Endothelial cell of hepatic sinusoid (primary cell): ENCODE data around the gene SRCAP.

Experiments
- in situ Hi-C: cut with HindIII; loops from 2 replicates; pipeline ENCODE4 v1.10.0; 2017; ENCODE audit warnings: low sequenced_read_pairs

The SRCAP gene

DNA sequence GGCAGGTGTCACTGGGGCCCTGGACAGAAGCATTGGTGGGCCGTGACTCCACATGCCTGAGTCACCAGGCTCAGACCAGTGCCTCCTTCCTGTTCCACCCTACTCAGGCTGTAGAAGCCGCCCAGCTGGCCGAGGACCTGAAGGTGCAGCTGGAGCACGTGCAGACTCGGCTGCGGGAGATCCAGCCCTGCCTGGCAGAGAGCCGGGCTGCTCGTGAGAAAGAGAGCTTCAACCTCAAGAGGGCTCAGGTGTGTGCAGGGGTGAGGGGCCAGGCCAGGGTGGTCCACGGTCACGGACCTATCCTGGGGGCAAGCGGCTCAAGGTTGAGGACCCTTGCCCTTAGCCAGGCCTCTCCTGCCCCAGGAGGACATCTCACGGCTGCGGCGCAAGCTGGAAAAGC is 72.8 kb downstream of the SRCAP start:
- in situ Hi-C loops: loop anchor here (5.0 kb wide), 1 partner anchor 106 kb away; no protein-coding TSS in a partner anchor

DNA sequence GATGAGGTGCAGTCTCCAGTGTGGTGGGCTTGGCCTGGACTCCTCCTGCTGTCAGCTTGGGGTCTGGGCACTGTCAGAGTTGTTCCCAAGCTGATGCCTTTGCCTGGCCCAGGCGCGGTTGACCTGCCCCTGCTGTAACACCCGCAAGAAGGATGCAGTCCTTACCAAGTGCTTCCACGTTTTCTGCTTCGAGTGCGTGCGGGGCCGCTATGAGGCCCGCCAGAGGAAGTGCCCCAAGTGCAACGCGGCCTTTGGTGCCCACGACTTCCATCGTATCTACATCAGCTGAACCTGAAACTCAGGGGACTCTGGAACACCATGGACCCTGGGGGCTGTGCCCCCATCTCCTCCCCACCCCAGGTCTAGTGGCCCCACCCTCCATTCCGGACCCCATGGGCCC is 74.9 kb downstream of the SRCAP start:
- in situ Hi-C loops: loop anchor here (5.0 kb wide), 1 partner anchor 103 kb away; no protein-coding TSS in a partner anchor

DNA sequence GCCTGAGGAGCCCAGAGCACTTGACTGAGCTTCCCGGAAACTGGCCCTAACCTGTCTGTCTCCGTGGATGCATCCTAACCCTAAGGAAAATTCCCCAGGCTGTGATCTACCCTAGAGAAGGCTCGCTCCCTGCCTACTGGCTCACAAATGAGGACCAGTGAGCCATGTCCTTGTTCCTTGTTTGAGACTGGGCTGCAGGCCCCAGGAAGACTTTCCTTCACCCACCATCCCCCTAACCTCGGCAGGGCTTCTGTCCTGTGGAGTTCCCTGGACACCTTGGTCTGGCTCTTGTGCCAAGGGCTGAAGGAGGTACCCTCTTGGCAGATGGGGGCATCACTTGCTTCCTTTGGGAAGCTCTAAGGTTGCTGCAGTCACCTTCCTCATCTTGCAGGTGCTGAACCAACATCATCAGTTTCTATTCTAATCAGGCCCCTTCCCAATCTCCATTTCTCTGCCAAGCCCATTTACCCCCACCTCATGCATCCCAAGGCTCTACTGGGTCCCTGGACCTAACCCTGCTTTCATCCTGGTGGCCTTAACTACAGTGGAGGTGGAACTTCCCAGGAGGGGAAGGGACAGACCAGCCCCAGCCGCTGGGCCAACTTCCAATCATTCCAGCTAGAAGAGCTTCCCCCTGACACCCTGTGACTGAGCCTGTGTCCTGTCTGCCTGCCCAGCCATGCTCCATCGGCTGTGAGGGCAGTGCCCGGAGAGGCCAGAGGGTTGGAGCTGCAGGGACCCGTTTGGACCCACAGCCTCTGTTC is 75.6 kb downstream of the SRCAP start:
- in situ Hi-C loops: loop anchor here (5.0 kb wide), 1 partner anchor 103 kb away; no protein-coding TSS in a partner anchor

DNA sequence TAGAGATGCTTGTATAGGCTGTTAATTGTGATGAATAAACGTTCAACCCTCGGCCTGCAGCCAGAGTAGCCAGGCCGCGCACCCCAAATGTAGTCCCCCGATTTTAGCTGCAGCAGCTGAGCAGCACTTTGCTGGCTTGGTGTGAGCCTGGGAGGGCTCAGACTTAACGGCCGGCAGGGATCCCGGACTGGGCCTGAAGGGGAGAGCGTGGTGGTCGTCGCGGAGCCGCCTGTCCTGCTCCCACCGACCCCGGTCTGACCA is 76.1 kb downstream of the SRCAP start:
- in situ Hi-C loops: no loop called here

DNA sequence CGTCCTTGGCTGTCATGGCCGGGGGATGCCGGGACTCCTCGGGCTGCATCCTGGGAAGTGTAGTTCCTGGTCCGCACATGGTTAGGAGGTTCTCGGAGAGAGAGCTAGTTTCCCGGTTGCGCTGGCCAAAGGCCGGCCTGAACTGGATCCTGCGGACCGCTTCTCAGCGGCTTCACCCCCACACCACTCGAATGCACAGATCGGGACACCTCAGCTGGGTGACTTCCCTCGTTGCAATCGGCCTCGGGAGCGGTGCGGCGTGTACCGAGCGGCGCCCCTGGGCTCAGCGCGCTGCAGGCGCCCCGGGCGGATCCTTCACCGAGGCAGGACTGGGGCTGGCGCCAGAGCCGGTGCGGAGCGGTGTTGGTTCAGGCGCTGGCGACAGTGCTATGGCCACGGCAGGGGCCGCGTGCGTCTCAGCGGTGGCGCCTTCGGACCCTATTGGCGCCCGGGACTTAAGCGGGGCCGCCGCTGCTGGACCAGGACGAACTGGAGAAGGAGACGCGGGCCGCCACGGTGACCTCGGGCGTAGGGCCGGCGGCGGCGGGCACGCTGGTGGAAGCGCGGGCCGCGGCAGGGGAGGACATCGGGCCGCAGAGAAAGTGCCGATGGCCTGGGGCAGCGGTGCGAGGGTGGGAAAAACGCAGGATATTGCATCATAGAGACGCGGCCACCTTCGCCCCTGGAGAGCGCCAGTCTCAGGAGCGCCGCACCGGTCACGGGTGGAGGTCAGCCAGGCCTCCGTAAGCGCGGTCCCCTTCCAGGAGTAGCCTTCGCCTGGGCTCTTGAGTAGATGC is 76.6 kb downstream of the SRCAP start:
- in situ Hi-C loops: no loop called here

DNA sequence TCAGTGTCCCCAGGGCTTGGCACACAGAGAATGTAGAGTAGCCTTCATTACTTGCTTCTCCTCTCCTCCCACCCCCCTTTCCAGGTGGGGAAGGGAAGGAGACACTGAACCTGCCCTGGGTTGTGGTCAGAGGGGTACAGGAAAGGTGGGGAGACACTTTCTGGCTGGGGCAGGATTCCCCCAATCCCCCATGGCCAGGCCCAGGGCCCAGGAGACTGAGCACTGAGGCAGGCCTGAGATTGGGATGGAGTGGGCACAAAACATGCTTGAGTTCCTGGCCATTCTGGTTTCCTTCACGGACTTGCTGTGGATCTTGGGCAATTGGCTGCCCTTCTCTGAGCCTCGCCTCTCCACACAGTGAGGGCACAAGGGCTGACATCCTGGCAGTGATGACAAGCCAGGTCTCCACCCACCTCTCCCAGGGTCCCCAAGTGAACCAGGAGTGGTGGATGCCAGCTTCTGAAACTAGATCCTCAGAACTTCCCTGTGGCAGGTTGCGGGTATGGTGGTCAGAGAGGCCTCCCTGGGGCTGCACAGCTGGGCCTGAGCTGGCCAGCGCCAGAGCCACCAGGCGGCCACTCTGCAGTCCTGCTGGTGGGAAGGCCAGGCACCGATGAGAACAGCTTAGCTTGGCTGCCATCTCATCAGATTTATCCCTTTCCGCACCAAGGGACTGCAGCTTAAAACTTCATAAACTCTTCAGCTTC is 78.8 kb downstream of the SRCAP start:
- in situ Hi-C loops: no loop called here

DNA sequence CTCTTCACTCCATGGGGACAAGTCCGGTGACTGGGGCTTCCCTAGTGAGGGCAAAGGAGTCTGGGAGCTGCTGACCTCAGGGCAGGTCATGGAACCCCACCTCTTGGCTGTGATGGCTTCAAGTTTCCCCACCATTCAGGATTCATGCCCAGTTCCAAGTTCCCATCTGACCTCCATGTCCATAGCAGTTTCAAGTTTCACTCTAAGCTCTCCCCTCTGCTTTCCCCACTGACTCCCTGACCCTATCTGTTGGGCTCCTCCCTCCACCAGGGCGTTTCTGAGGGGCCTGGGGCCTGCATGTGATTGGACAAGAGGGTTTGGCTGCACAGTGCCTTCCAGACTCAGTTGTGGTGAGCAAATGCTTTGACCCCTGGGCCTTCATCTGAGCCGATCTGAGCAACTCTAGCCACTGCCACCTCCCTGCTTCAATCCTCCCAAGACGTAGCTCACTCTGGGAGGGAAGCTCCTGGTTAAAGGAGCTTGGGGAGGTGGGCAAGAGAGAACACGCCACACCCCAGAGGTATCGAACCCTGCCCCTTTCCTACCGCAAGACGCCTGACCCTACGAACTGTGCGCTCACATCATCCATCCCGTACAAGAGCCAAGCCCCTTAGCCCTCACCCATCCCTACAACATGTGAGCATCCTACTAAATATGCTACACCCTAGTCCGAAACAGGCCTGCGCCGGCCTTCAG is 79.7 kb downstream of the SRCAP start:
- in situ Hi-C loops: no loop called here

DNA sequence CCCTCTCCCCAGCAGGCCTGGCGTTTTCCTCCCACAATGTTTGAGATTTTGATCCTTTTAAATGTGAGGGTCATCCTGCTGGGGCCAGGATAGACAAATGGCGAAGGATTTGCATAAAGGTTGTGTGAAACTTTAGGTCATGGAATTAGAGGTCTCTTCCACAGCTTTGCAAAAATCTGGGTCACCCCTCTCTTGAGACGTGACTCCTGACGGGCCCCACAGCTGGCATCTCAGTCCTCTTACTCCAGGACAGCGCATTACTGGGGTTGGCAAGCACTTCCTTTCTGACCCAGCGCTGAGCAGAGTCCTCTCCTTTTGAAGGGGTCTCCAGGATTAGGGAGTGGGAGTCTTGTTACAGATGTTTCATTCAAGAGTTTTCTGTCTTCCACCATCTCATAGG is 80.6 kb downstream of the SRCAP start:
- in situ Hi-C loops: no loop called here

DNA sequence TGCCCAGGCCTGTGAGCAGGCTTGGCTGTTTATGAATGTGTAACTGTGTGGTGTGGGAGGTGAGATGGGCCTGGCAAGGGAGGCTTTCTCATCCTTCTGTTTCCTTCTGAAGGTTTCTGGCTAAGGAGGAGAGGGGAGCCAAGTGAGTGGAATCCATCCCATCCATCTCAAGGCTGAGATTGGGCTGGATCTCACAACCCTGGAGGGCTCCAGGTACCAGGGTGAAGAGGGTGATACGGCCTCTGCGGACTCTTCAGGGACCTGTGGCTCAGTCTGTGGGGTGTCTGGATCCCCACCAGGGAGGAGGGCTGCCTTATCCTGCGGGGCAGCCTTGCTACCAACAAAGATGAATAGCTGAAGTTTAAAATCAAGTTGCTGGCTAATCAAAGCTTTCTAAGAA is 81.0 kb downstream of the SRCAP start:
- in situ Hi-C loops: loop anchor here (5.0 kb wide), 2 partner anchors 68 to 167 kb away; partner anchors contain the start of gene ORAI3

DNA sequence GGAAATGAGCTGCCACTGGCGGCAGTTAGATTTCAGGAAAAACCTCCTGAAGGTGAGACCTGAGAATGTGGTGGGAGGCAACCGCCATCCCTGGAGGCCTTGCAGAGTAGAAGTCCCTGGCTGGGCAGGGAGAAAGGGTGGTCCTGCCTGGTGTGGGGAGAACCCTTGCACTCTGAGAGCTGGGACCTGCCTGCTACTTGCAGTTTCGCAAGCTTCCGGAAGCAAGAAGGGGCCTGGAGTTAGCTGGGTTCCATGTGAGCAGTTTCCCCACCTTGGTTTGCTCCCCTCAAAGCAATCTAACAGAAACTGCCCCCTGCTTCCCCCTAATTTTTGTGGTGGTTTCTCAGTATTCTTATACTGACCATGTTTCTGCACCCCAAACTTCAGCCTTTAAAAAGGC is 81.6 kb downstream of the SRCAP start:
- in situ Hi-C loops: loop anchor here (5.0 kb wide), 2 partner anchors 68 to 167 kb away; partner anchors contain the start of gene ORAI3

DNA sequence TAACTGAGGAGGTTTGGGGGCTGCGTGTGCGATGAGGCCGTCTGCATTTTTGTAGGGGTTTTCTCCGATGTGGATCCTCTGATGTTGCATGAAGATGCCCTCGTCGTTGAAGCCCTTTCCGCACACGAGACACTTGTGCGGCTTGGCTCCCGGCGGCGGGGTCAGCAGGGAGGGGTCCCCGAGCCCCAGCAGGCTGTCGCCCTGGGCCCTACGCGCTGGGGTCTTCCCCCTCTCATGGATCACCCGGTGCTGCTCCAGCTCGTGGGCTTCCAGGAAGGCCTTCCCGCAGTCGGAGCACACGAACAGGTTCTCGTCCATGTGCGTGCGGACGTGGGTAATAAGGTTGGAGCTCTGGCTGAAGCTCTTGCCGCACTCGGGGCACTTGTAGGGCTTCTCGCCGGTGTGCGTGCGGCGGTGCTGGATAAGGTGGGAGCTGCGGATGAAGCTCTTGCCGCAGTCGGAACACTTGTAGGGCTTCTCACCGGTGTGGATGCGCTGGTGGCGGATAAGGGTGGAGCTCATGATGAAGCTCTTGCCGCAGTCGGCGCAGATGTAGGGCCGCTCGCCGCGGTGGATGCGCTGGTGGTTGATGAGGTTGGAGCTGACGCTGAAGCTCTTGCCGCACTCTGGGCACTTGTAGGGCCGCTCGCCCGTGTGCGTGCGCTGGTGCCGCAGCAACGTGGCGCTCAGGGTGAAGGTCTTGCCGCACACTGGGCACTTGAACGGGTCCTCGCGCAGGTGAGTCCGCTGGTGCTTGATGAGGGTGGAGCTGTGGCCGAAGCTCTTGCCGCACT is 83.7 kb downstream of the SRCAP start:
- in situ Hi-C loops: loop anchor here (5.0 kb wide), 2 partner anchors 70 to 165 kb away; partner anchors contain the start of gene ORAI3

DNA sequence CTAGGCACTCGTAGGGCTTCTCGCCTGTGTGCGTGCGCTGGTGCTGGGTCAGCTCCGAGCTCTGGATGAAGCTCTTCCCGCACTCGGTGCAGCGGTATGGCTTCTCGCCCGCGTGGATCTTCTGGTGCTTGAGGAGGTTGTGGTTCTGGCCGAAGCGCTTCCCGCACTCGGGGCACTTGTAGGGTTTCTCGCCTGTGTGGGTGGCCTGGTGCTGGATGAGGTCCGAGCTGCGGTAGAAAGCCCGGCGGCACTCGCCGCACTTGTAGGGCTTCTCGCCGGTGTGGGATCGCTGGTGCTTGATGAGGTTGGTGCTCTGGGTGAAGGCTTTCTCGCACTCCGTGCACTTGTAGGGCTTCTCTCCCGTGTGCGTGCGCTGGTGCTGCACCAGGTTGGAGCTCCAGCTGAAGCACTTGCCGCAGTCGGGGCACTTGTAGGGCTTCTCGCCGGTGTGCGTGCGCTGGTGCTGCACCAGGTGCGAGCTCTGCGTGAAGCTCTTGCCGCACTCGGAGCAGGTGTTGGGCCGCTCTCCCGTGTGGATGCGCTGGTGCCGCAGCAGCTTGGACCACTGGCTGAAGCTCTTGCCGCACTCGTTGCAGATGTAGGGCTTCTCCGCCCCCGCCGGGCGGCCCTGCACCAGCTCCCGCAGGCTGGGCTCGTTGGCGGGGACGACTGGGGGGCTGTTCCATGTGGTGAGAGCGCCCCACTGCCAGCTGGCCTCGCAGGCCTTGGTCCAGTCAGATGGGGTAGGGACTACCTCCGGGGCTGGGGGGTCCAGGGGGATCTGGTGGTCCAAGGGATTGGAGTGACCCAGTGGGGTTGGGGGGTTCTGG is 84.5 kb downstream of the SRCAP start:
- in situ Hi-C loops: loop anchor here (5.0 kb wide), 2 partner anchors 71 to 164 kb away; partner anchors contain the start of gene ORAI3

DNA sequence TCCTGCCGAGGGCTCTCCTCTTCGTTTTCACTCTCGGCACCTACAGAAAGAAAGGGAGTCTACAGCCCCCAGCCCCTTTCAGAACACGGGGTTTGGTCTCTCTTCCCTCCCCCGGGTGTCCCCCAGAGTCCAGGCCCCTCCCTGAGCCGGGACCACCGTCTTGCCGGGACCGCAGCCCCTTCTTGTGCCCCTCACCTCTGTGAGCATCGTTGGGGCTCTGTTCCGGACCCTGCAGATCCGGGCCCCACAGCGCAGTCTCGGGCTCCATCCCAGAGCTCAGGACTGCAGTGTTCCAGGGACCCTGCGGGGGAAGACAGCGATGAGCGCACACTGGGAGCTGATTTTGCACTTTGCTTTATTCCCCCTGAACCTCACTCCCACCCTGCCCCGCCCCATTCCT is 85.2 kb downstream of the SRCAP start:
- in situ Hi-C loops: loop anchor here (5.0 kb wide), 2 partner anchors 72 to 163 kb away; partner anchors contain the start of gene ORAI3

DNA sequence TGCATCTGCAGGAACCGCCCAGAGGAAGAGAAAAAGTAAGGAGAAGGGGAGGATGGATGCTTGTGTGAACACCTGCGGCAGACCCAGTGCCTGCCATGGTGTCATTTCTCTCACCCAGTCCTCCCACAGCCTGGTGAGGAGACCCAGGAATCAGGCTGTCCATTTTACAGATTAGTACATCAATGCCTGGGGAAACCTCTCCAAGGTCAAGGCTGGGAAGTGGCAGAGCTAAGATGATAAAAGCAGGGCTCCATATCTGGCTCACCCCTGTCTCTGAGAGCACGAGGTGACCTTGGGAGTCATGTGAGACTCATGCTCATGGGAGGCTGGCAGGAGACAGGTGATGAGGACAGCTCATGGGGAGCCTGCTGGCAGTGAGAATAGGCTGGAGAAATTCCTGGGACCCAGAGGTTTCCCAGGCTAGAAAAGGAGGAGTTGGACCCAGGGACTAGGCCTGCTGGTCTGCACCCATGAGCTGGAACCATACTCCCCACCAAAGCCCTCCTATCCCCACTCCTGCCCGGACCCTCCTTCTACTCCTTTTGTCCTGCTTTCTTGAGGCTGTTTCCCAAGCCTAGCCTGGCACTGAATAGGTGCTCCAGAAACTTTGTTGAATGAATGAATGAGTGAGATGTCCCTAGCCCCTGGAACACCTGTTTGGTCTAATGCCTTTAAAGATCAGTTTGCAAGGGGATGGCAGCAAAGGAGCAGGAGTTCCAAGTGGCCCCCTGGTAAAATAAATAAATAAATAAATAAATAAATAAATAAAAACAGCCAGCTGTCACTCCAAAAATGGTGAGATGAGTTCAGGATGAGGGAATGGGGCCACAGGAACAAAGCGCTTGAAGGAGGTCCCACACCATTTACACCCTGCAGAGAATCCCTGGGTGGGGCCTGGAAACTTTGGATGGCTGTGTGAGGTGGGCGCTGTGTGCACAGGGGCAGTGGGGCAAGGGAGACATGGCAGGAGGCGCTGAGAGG is 86.4 kb downstream of the SRCAP start:
- in situ Hi-C loops: no loop called here

DNA sequence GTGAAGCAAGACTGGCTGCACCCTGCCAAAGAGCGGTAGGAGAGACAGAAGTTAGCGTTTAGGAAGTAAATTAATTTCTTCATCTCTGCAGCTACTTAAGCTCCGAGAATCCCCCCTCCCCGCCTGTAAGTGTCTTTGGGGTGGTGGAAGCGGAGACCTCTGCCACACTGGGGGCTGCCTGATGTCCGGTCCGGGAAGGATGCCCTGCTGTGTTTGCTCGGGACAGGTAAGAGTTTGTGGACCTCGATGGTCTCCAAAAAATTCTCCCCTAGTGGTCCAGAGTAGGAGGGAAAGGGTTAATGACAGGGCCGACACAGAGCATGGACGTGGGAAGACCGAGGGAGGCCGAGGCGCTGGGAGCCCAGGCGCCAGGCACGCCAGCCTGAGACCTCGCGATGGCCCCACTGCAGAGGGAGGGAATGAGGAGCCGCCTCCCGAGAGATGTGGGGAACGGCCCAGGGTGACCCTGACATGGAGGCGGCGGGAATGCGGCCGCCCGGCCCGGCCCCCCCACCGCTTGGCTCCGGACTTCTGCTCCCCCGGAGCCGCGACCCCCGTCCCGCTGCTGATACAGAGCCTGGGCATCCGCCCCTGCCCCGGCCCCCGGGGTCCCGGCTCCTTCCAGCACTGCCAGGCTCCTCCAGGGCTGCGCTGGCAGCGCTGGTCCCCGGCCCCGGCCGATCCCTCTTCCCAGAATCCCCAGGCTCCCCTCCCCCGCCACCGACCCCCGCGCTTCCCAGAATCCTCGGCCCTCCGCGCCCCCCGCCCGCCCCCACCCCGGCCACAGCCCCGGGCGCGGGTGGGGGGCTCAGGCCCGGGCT is 87.4 kb downstream of the SRCAP start:
- in situ Hi-C loops: no loop called here

DNA sequence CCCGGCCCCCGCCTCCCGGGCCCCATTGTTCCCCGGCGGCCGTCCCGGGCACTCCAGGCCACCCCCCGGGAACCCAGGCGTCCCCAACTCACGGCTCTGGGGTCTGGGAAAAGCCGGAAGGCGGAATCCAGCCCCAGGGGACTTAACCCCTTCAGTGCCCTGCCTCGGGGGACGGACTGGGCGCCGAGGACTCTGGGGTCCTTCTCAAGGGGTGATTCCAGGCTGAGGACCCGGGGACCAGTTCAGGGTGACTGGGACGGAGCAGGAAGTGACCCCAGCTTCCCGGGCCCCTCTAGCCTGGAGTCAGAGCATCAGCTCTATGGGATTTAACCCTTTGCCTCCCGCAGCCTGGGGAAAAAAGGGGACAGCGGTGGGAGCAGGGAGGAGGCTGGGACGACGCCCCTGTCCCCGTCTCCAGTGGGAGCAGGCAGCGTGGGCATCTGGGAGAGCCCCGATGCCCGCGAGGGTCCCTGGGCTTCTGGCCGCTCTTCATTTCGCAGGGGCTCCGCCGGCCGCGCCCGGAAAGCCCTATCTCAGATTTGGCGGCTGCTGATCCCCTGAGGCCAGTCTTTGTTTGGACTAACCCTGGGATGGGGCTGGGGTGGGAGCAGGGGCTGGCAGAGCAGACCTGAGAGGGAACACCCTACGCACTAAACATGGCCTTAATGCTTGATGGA is 88.1 kb downstream of the SRCAP start, which contains the start of gene ZNF629:
Gene ZNF629 (minus strand): TSS at position 270 of the 677 bp plus-strand sequence. CDS start 2,723 bp downstream, outside the sequence.
- in situ Hi-C loops: no loop called here
